ENCODE data around the gene UBE4B. TPM values are rescaled to one million over a fixed set of nuclear protein-coding genes. Genes with fewer than 3 reads are reported as not detected.

The UBE4B gene
- total RNA-seq, 1 donor from 2014 or later: 14.7 TPM

DNA sequence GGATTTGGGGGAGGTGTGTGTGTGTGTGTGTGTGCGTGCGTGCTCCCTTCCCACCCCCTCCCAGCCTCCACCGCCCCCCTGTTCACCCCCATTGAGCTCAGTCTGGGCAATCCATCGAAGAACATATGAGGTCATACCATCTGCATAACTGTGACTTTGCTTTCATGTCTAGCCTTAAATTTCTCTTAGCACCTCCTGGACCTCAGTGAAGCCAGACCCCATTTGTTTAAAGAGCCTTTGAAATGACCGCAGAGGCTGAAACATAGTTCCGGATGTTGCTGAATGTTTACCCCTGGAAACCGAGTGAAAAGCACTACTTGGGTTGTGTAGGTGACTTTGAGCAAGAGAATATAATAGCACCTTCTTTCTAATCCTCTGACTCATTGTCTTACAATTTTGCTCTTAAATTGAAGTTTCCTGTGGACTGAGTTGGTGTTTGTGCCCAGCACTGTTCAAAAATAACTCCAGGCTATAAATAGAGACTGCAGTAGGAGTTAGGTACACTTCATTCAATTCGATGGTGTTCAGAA is 75.4 kb downstream of the UBE4B start:
- Histone ChIP-seq H3K27me3 (ENCODE audit: control insufficient read depth, insufficient read depth, low read length) (no peaks in the 10 kb centered on the region), H3K4me3 (ENCODE audit: low read depth, low read length) (no peak overlapping the region), H3K36me3 (ENCODE audit: control insufficient read depth, insufficient read depth, low read length) (peaks cover 5% of the 10 kb centered on the region)
- TF ChIP-seq, protein P1, sequence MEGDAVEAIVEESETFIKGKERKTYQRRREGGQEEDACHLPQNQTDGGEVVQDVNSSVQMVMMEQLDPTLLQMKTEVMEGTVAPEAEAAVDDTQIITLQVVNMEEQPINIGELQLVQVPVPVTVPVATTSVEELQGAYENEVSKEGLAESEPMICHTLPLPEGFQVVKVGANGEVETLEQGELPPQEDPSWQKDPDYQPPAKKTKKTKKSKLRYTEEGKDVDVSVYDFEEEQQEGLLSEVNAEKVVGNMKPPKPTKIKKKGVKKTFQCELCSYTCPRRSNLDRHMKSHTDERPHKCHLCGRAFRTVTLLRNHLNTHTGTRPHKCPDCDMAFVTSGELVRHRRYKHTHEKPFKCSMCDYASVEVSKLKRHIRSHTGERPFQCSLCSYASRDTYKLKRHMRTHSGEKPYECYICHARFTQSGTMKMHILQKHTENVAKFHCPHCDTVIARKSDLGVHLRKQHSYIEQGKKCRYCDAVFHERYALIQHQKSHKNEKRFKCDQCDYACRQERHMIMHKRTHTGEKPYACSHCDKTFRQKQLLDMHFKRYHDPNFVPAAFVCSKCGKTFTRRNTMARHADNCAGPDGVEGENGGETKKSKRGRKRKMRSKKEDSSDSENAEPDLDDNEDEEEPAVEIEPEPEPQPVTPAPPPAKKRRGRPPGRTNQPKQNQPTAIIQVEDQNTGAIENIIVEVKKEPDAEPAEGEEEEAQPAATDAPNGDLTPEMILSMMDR (IDR thresholded peaks at IDR 0.05; ENCODE audit: insufficient read depth, low read length, severe bottlenecking): no peak
- peak; percentile 90 for DNase-seq (ENCODE audit: low read depth)
- FAIRE-seq: no peak

DNA sequence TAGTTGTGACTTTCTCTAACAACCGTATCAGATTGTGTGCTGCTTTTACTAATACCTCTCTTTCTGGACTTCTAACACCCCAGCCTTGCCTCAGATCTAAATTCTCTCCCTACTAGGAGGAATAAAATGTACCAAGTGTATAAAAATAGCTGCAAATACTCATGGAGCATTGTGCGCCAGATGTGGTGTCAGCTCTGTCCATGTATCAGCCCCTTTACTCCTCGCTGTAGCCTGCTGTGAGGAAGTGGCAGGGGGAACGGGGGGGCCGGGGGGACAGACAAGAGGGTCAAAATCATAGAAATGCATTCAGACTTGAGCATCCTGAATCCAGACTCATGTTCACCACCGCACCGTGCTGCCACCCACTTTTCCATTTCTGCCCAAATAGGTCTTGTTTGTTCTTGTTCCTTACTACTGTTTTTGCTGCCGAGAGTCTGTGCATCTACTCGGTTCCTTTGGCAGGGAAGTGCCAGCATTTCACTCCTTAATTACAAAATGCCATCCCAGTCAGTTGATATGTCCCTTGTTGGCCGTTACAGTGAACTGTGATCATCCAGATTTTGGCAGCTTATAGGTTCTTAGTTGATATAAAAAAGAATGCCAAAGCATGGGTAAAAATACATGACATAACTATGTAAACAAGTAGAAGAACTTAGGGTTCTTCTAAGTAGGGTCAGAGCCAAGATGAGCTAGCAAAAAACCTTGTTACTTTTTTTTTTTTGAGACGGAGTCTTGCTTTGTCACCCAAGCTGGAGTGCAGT is 76.4 kb downstream of the UBE4B start:
- Histone ChIP-seq H3K4me3 (ENCODE audit: low read depth, low read length) (no peak overlapping the region), H3K36me3 (ENCODE audit: control insufficient read depth, insufficient read depth, low read length) (peaks cover 5% of the 10 kb centered on the region), H3K27me3 (ENCODE audit: control insufficient read depth, insufficient read depth, low read length) (no peaks in the 10 kb centered on the region)
- FAIRE-seq (no peak), DNase-seq (ENCODE audit: low read depth) (no peak)
- TF ChIP-seq, protein P1 (IDR thresholded peaks at IDR 0.05; ENCODE audit: insufficient read depth, low read length, severe bottlenecking): no peak

DNA sequence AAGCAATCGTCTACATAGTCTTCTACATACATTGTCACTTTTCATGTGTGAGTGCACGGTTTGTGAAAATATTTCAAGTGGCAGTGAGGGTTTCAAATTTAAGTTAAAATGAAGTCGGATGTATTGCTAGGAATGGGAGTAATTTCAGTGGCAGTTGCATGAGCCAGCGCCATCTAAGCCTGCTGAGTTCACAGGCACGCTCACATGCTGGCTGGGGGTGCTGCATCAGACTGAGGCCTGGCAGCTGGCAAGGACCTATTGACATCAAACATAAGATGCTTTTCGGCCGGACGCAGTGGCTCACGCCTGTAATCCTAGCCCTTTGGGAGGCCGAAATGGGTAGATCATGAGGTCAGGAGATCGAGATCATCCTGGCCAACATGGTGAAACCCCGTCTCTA is 80.7 kb downstream of the UBE4B start:
- FAIRE-seq: no peak
- Histone ChIP-seq H3K36me3 (ENCODE audit: control insufficient read depth, insufficient read depth, low read length) (peaks cover 4% of the 10 kb centered on the region), H3K4me3 (ENCODE audit: low read depth, low read length) (no peak overlapping the region), H3K27me3 (ENCODE audit: control insufficient read depth, insufficient read depth, low read length) (no peaks in the 10 kb centered on the region)
- DNase-seq (ENCODE audit: low read depth): no peak
- TF ChIP-seq, protein P1 (IDR thresholded peaks at IDR 0.05; ENCODE audit: insufficient read depth, low read length, severe bottlenecking): no peak

DNA sequence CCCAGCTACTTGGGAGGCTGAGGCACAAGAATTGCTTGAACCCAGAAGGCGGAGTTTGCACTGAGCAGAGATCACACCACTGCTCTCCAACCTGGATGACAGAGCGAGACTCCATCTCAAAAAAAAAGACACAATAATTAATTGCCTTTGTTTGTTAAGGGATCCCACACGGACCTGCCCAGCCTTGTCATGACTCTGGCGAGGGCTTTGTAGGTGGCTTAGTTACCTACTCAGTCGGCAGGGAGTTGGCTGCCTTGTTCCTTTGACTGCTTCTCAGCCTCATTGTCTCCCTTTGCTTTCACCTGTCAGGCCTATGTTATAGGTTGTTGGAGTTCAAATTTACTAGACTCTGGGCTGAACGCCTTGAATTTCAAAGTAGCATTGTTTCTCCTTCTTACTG is 82.0 kb downstream of the UBE4B start:
- FAIRE-seq (no peak), DNase-seq (ENCODE audit: low read depth) (no peak)
- H3K36me3 ChIP-seq (ENCODE audit: control insufficient read depth, insufficient read depth, low read length): peaks cover 6% of the 10 kb centered on the region

DNA sequence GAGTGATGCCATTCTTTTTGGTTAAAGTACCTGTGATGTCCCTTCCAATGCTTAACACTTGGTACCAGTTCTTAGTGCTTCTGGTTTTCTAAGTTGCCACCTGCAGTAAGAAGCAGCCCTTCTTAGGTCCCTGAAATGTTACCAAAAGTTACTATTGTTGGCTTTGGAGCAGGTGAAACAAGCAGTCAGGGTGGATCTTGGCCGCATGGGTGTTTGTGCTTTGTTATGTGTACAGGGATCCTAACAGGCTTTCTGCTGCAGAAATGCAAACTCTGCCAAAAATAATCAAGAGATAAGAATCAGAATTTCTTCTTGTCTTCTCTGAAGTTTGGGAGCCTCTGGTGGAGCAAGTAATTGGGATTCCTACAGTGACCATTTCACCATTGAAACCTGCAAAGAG is 84.4 kb downstream of the UBE4B start:
- no peak for DNase-seq (ENCODE audit: low read depth)
- no peaks in the 10 kb centered on the region for H3K27me3 ChIP-seq (ENCODE audit: control insufficient read depth, insufficient read depth, low read length)
- TF ChIP-seq, protein P1 (IDR thresholded peaks at IDR 0.05; ENCODE audit: insufficient read depth, low read length, severe bottlenecking): no peak
- no peak overlapping the region for H3K4me3 ChIP-seq (ENCODE audit: low read depth, low read length)
- no peak for FAIRE-seq
- peaks cover 6% of the 10 kb centered on the region for H3K36me3 ChIP-seq (ENCODE audit: control insufficient read depth, insufficient read depth, low read length)

More for the DNA sequence above, 82.0 kb downstream of the UBE4B start:
- TF ChIP-seq, protein P1 (IDR thresholded peaks at IDR 0.05; ENCODE audit: insufficient read depth, low read length, severe bottlenecking): no peak
- no peak overlapping the region for H3K4me3 ChIP-seq (ENCODE audit: low read depth, low read length)
- no peaks in the 10 kb centered on the region for H3K27me3 ChIP-seq (ENCODE audit: control insufficient read depth, insufficient read depth, low read length)

Data from bronchial epithelial cell (primary cell).